Measurements from ENCODE around the gene CFAP100.

The CFAP100 gene

GRCh38 chr3:126446791-126447190 lies 52.1 kb downstream of the CFAP100 start:
- no peak for DNase-seq

DNA sequence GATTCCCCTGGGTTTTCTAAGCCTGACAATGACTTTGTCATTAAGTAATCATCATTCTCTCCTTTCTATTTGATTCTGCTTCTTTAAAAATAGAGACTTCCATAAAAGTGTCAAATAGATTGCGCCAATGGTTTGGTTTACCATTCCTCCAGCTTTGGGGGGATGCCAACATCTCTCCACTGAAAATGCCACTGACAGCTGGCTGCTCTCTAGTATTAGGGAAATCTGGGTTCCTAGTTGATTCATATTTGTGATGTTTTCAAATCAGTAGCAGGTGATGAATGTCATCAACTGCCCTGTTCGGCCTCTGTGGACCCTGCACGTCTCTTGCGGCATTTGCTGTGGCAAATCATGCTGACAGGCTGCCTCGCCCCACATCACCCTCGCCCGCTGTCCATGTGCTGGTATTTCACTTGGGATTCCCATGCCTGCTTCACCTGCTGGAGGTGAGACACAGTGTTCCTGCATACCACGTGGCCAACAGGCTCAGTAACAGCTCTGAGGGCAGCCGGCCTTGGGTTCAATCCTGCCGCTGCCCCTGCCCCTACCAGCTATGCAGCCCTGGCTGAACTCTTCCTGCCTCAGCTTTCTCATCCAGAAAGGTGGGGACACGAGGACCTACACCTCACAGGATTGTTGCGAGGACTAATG lies 52.9 kb downstream of the CFAP100 start:
- DNase-seq: no peak

DNA sequence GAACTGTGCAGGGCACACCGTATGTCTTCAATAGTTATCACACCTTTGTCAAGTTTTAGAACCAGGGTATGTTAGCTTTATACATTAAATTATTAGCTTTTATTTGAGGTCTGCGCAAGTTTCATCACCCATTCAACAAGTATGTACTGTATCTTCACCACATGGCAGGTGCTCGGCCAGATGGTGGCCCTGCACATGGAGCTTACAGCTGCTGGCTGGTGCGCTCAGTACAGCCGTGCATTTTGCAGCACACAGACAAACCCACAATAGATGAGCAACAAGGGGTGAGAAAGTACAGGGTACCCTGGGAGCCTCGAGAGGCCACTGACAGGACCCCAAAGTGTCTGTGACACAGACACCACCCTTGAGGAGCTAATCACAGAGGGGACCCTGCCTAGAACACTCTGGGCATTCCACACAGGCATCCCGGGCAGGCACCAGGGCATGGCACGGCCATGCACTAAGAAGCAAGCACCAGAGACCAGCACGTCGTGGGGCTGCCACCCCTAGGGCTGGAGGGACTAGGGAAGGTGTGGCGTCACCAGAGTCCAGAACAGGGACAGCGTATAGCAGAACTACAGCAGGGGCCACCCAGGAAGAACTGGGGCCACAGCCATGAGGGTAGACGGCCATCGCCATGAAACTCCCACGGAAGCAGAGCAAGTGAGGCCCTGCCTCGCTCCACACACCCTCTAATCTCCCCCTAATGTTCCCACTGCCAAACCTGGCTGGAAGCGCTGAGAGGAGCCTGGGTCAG lies 53.6 kb downstream of the CFAP100 start:
- DNase-seq: no peak

DNA sequence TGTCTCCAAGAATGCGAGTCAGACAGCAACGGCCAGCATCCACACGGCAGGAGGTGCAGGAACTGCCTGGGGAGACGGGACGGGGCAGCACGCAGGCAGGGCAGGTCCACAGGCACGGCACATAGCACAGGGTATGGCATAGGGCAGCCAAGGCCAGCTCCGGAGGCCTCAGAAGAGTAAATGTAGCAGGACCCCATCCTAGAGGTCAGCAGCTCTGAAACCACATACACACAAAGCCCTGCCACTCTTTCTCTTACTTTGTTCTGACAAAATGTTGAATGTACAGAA lies 54.1 kb downstream of the CFAP100 start:
- DNase-seq: no peak

- no peak for DNase-seq
These were observed 54.9 kb downstream of the CFAP100 start for GRCh38 chr3:126449621-126450051.

DNA sequence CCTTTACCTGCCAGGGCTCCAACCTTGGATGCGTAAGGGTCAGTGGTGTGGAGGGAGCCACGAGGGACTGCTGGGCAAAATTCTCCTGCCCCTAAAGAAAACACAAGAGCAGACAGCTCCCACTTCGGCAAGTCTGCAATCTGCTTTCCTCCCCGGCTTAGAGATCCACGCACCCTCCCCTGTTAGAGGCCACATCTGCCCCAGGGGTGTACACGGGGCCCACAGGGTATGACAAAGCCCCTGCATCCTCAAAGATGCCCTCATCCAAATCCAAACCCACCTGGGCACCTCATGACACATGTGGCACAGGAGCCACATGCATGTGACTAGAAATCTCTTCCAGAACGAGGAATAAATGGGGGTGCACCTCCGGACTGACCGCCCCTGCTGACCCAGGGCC lies 55.5 kb downstream of the CFAP100 start:
- no peak for DNase-seq

DNA sequence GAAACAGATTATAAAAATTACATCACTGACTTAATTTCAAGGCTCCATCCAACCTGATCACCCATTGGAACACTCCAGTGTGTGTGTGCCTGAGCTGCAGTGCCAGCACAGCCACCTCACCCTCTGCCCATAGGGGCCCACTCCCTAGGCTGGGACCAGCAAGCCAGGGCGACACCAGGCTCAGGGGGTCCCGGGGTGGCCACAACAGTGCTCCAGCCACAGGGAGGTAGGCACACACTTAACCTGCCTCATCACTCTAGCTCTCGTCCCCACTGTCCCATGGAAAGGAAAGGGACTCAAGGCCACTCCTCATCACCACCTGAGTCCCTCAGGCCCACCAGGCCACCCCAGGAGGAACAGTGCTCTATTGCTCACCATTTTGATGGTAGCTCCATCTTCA lies 56.0 kb downstream of the CFAP100 start:
- no peak for DNase-seq

DNA sequence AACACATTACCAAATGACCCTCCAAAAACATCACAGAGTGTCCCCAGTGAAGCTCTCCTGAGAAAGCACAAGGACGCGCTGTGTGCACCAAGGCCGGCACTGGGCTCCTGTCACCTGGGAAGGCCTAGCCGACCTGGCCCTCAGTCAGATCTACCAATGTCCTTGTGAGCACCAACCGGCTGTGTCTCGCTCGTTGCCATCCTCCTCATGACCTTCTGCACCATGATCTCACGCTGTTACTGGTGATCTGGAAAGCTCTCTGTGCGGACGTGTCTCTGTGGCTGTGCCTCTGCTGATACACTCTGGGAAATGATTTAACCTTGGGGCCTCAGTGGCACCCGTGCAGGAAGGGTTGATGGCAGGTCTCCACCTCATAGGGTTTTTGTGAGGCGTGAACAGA lies 56.8 kb downstream of the CFAP100 start:
- no peak for DNase-seq

DNA sequence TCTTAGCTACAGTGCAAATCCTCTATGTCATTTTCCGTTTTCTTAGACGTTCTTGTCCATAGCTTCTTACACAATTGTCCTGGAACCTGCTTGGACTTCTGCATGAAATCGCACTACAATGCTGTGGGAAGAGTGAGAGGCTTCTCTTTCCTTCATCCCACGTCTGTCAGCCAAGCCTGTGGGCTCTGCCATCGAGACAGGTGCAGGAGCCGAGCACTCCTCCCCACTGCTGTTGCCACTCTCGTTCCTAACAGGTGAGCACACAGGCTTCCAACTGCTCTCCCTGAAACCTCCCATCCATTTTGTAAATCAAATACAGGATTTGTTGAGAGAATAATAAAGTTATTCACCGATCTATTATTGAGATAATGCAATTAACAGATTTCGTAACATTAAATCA lies 57.5 kb downstream of the CFAP100 start:
- no peak for DNase-seq

DNA sequence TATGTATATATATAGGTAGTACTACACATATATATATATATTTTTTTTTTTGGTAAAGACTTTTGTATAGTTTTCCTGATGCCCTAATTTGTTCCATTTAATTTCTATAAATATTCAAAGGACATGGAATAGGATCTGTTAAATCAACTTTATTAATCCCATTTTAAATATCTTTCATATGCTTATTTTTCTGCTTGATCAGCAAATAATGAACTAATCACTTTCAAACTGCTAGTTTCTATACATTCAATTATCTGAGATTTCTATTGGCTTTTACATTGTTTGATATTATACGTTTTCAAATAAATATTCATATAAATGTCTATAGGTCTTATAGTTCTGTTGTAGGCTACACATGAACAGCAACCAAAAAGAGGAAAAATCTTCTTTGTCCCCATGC lies 59.3 kb downstream of the CFAP100 start:
- no peak for DNase-seq

DNA sequence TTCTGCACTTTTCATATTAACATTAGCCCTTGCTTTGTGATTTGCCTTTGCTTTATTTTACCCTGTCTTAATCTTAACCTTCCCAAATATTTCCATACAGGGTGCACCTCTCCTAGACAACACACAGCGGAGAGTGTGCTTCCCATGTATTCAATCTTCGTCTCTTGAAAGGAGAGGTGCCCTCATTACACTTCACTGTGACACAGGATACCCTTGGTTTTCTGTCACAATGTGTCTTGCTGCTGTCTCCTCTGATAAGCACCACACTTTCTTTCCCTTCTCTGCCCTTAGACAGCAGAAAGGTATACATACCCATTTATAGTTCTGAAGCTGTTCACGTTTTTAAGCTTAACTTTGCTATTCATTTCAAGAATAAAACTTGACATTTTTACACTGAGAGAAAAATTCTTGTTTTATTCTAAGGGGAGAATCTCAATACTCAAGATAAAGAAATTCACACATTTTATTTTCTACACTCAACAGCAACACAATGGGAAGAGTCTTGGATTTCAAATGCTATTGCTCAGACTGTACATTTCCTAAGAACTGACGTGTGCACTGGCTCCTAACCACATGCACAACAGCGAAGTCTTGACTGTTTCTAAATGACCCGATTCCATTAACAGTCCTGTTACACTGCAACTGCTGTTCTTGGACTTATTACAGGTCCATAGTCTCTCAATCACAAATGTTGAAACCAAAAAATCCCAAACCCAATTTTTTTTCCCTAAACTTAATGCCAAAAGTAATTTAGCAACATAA lies 59.9 kb downstream of the CFAP100 start:
- DNase-seq: no peak

GRCh38 chr3:126456211-126456610 lies 61.5 kb downstream of the CFAP100 start:
- DNase-seq: no peak

DNA sequence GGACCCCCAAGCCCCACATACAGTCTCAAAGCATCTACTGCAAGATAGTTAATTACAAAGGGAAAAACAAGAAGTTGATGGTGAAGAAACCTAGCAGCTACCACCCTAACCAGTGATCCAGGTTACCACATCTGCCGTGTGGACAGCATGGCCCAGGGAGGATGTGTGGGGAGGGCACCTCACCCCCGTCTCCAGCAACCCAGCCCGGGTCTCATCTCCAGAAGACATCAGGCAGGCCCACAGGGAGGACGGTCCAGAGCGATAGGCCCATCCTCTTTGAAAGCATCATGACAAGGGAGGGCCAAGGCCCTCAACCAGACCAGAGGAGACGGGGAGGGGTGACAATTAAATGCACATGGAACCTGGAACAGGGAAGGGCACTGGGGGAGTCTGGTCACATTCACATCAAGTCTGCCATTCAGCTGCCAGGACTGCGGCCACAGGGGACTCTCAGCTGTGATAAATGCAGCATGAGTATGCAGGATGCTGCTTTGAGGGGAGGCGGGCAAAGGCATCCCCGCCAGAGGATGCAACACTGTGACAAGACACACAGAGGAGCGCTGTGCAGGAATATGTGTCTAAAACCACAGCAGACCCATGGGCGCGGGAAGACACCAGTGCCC lies 62.2 kb downstream of the CFAP100 start:
- no peak for DNase-seq

DNA sequence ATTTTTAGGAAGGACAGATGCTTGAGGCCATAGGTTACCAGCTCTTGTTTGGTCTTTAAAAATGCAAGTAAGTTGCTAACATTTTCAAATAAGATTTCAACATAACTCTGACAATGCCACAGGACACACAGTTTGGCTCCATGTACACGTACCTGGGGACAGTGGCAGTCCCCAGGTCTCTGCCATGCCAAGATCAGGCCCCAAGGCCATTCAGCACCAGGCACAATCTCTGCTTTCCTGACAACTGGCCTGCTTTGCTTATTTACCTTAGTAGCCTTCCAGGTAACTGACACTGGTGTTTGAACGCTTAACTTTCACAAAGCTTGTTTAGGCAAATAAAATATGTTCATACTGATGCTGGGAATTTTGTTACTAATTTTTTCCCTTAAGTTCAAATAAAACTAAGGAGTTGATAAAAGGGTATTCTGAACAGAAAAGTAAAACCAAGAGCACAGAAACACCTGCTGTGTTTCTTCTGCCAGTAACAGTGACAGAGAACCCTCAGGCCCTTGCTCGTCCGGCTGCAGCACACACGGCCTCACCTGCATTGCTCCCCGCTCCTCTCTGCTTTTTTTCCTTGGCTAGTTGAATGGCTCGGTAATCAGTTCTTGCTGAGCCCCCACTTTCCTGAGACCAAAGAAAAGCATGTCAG lies 64.5 kb downstream of the CFAP100 start:
- DNase-seq: no peak

GRCh38 chr3:126459763-126460127 lies 65.0 kb downstream of the CFAP100 start:
- no peak for DNase-seq

GRCh38 chr3:126460381-126460780 lies 65.7 kb downstream of the CFAP100 start:
- DNase-seq: no peak

GRCh38 chr3:126461450-126462070 lies 66.9 kb downstream of the CFAP100 start:
- no peak for DNase-seq

DNA sequence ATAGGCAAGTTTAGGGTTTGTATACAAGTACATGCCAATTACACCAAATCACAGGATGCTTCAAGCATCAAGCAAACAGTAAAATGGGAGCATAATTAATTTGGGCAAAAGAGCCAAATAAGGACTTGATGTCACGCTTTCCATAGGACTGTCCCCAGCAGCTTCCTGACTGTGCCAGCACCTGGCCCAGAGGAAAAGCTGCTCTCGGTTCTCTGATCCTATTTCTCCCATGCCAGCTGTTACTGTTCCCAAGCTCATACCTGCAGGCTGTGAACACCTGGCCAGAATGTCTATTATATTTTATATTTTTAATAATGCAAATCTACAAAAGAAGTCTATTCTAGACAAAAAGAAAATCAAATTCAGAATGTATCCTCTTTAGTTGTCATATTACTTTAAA lies 68.8 kb downstream of the CFAP100 start:
- DNase-seq: no peak

- no peak for DNase-seq
These were observed 69.4 kb downstream of the CFAP100 start for GRCh38 chr3:126464093-126464492.

DNA sequence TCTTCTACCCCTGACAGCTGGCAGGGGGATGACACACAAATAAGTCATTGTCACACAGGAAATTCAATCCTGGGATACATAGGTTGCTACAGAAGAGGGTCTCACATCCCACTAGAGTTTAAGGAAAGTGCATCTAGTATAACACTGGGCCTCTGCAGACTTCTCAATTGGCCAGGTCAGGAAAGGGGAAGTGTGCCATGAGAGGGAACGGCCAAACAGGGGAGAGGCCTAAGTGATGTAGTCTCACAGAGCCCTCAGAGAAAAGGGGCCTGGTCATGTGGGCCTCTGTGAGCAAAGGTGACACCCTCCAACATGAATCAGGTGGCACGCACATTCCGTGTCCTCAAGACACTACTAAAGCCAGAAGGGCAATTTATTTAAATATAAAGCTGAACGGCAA lies 69.8 kb downstream of the CFAP100 start:
- DNase-seq: no peak

DNA sequence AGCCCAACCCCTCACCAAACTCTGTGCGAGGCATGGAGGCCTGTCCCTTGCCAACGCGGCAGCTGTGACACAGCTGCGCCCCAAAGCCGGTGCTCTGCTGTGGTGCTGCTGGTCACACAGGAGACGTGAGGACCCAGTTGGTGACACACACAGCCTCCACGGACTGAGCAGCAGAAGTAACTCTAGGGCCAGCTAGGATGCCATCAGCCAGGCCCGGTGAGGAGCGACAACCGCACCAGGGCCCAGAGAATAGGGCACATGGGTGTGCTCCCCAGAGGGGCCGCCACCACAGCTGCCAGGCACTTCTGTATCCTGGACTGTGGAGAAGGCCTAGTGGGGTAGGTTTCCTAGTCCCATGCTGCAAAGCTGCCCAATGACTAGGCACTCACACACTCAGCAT lies 70.3 kb downstream of the CFAP100 start:
- DNase-seq: no peak

DNA sequence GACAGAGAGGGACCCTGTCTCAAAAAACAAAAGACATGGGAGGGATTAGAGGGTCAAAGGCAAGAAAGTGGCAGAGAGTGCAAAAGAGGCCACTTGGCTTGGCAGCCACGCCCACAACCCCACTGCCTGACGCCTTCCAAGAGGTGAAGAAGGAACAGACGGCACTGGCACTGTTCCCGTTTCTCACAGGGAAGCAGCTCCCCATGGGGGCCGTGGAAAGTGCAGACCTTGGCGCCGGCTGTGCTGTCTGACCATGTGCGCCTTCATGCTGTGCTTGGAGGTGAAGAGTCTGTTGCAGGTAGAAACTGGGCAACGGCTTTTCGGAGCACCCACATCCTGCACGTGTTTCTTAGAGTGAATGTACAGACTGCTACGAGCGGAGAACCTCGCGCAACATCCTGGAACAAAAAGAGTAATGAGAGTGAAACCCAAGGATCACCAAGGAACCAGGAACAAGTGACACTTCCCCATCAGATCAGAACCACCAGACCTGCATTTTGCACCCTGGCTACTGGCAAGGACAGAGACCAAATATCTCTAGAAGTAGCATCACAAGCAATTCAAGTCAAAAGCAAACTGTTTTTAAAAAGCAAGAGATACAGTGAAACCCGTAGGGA lies 71.3 kb downstream of the CFAP100 start:
- DNase-seq: no peak
